ENCODE data around the gene RNU6-8.
A peak's percentile ranks its signal among the peaks of the same experiment; 100 is the strongest.

RNU6-8 gene

DNA sequence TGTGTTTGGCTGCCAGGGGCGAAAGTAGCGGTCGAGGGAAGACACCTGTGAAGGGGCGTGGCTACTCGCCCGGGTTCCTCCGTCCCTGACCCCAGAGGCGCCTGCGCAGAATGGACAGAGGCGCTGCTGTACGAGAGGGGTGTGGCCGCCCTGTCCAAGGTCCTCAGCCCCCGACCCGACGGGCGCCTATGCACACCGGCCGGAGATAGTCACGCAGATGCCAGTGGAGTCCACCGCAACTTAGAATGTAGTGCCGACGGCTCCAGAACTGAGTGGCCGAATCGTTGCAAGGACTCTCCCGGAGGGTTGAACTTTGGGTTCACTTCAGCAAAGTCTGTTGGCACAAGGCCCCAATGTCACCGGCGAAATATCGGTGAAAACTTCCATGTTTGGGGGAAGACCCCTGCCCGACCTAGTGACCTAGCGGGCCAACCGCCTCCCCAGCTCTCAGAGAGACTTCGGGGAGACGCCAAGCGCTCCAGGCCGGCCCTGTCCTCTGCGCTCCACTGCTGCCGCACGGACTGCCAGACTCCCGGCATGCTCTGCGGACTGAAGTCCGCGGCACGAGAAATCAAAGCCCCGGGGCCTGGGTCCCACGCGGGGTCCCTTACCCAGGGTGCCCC lies 1.8 kb downstream of the RNU6-8 start:
- Histone ChIP-seq H3K36me3 (ENCODE audit: insufficient read depth) (no peaks in the 10 kb centered on the region), H3K27me3 (ENCODE audit: insufficient read depth, low read depth) (no peaks in the 10 kb centered on the region), H3K27ac (peak overlapping the region; percentile 85), H3K4me1 (ENCODE audit: low read depth, poor library complexity, severe bottlenecking) (peaks cover 49% of the 10 kb centered on the region), H2AFZ (ENCODE audit: low read depth) (peak overlapping the region; percentile 80), H3K9ac (peak overlapping the region; percentile 92; the same call in 1 of the 2 replicates), H4K20me1 (ENCODE audit: insufficient read depth) (no peaks in the 10 kb centered on the region), H3K4me3 (IDR thresholded peaks at IDR 0.05; ENCODE audit: insufficient read depth, low read depth, low read length) (no peak overlapping the region), H3K4me2 (peak overlapping the region; percentile 93), H3K79me2 (ENCODE audit: insufficient read depth, low read depth) (no peaks in the 10 kb centered on the region)
- TF ChIP-seq, protein P1, sequence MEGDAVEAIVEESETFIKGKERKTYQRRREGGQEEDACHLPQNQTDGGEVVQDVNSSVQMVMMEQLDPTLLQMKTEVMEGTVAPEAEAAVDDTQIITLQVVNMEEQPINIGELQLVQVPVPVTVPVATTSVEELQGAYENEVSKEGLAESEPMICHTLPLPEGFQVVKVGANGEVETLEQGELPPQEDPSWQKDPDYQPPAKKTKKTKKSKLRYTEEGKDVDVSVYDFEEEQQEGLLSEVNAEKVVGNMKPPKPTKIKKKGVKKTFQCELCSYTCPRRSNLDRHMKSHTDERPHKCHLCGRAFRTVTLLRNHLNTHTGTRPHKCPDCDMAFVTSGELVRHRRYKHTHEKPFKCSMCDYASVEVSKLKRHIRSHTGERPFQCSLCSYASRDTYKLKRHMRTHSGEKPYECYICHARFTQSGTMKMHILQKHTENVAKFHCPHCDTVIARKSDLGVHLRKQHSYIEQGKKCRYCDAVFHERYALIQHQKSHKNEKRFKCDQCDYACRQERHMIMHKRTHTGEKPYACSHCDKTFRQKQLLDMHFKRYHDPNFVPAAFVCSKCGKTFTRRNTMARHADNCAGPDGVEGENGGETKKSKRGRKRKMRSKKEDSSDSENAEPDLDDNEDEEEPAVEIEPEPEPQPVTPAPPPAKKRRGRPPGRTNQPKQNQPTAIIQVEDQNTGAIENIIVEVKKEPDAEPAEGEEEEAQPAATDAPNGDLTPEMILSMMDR (conservative IDR thresholded peaks at IDR 0.05; ENCODE audit: low read depth, low read length) = no peak

DNA sequence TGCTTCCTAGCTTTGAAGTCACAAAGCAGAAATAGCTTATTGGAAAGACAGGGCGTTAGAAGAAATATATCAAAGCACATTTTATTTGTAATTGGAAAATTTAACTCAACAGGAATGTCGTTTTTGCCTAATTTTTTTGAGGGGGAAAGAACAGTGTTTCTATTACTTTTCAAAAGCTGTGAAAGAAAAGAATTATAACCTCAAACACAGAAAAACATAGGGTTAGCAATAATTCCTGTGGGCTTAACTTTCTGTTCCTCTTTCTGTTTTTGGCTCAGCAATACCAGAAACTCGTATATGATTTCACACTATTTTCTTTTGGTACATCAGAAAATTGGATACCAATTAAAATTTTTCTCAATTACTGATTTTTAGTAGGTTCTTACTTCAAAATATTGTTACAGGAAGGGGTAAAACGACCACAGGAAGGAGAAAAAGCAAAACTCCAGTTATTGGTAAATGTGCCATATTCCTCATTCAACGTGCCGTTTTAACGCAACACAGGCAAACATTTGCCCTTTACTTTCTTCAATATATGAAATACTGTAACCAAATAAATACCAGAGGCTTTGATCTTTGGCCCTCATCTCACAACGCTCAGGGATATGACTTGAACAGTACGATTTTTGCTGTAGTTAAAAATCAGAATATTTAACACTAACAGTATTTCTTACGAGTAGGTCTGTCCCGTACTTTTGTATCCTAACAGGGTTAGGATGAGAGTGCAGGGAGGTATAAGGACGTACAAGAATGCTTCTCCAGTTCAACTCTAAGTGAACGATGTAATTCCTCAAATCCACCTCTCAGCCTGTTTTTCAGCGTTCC lies 2.5 kb downstream of the RNU6-8 start:
- Histone ChIP-seq H3K4me1 (ENCODE audit: low read depth, poor library complexity, severe bottlenecking) (peaks cover 42% of the 10 kb centered on the region), H2AFZ (ENCODE audit: low read depth) (peak overlapping the region; percentile 80; the same call in 1 of the 2 replicates), H3K4me2 (peak overlapping the region; percentile 93), H3K27ac (peak overlapping the region; percentile 23; the same call in 1 of the 2 replicates), H3K9ac (peak overlapping the region; percentile 14; the same call in 1 of the 2 replicates), H3K79me2 (ENCODE audit: insufficient read depth, low read depth) (no peaks in the 10 kb centered on the region), H3K27me3 (ENCODE audit: insufficient read depth, low read depth) (no peaks in the 10 kb centered on the region), H4K20me1 (ENCODE audit: insufficient read depth) (no peaks in the 10 kb centered on the region), H3K36me3 (ENCODE audit: insufficient read depth) (no peaks in the 10 kb centered on the region), H3K4me3 (IDR thresholded peaks at IDR 0.05; ENCODE audit: insufficient read depth, low read depth, low read length) (no peak overlapping the region)
- TF ChIP-seq, protein P1 (conservative IDR thresholded peaks at IDR 0.05; ENCODE audit: low read depth, low read length) = no peak

DNA sequence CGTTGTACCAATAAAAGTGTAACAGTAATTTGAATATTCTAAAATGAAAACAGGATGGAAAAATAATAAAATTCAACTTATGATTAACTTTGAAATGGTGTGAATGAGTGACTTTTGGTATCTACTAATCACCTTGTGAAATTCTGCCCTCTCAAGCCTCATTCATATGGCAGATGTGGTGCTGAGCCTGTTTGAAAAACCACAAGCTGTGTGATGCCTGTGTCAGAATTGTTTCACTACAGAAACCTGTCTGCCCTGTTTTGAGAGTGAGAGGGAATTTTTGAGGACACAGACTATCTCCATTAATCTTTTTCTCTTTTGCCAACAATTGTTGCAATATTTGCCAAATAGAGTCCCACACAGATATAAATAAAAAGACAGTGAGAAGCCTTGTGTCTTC lies 5.2 kb downstream of the RNU6-8 start:
- Histone ChIP-seq H3K36me3 (ENCODE audit: insufficient read depth) (no peaks in the 10 kb centered on the region), H3K4me1 (ENCODE audit: low read depth, poor library complexity, severe bottlenecking) (peaks cover 35% of the 10 kb centered on the region), H3K27me3 (ENCODE audit: insufficient read depth, low read depth) (no peaks in the 10 kb centered on the region), H3K4me2 (peak overlapping the region; percentile 46), H2AFZ (ENCODE audit: low read depth) (no peak overlapping the region), H3K27ac (peak overlapping the region; percentile 19; the same call in 1 of the 2 replicates), H4K20me1 (ENCODE audit: insufficient read depth) (no peaks in the 10 kb centered on the region), H3K9ac (no peak overlapping the region), H3K4me3 (IDR thresholded peaks at IDR 0.05; ENCODE audit: insufficient read depth, low read depth, low read length) (no peak overlapping the region), H3K79me2 (ENCODE audit: insufficient read depth, low read depth) (no peaks in the 10 kb centered on the region)
- TF ChIP-seq, protein P1 (conservative IDR thresholded peaks at IDR 0.05; ENCODE audit: low read depth, low read length) = no peak

DNA sequence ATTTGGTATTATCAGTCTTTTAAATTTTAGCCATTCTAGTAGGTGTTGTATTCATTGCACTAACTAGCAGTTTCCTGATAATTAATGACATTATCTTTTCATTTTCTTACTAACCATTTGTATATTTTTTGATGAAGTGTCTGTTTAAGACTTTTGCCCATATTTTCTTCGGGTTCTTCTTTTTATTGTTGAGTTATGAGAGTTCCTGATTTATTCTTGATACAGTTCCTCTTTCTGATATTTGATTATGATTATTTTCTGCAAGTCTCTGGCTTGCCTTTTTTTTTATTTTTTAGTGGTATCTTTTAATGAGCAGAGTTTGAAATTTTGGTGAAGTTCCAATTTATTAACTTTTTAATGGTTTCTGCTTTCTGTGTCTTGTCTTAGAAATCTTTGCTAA lies 7.4 kb downstream of the RNU6-8 start:
- no peak overlapping the region for H3K9ac ChIP-seq
- no peak overlapping the region for H3K4me3 ChIP-seq (IDR thresholded peaks at IDR 0.05; ENCODE audit: insufficient read depth, low read depth, low read length)
- peaks cover 35% of the 10 kb centered on the region for H3K4me1 ChIP-seq (ENCODE audit: low read depth, poor library complexity, severe bottlenecking)
- no peak overlapping the region for H3K4me2 ChIP-seq
- H2AFZ ChIP-seq (ENCODE audit: low read depth) = no peak overlapping the region
- no peaks in the 10 kb centered on the region for H3K27me3 ChIP-seq (ENCODE audit: insufficient read depth, low read depth)
- TF ChIP-seq, protein P1 (conservative IDR thresholded peaks at IDR 0.05; ENCODE audit: low read depth, low read length) = no peak
- H3K36me3 ChIP-seq (ENCODE audit: insufficient read depth) = no peaks in the 10 kb centered on the region
- no peaks in the 10 kb centered on the region for H3K79me2 ChIP-seq (ENCODE audit: insufficient read depth, low read depth)
- no peak overlapping the region for H3K27ac ChIP-seq
- no peaks in the 10 kb centered on the region for H4K20me1 ChIP-seq (ENCODE audit: insufficient read depth)
